ENCODE results near the gene DDOST. TPM values are rescaled to one million over a fixed set of nuclear protein-coding genes. Genes with fewer than 3 reads are reported as not detected.

The DDOST gene
- total RNA-seq, 2 donors from 2014 or later: 252 to 280 TPM

DNA sequence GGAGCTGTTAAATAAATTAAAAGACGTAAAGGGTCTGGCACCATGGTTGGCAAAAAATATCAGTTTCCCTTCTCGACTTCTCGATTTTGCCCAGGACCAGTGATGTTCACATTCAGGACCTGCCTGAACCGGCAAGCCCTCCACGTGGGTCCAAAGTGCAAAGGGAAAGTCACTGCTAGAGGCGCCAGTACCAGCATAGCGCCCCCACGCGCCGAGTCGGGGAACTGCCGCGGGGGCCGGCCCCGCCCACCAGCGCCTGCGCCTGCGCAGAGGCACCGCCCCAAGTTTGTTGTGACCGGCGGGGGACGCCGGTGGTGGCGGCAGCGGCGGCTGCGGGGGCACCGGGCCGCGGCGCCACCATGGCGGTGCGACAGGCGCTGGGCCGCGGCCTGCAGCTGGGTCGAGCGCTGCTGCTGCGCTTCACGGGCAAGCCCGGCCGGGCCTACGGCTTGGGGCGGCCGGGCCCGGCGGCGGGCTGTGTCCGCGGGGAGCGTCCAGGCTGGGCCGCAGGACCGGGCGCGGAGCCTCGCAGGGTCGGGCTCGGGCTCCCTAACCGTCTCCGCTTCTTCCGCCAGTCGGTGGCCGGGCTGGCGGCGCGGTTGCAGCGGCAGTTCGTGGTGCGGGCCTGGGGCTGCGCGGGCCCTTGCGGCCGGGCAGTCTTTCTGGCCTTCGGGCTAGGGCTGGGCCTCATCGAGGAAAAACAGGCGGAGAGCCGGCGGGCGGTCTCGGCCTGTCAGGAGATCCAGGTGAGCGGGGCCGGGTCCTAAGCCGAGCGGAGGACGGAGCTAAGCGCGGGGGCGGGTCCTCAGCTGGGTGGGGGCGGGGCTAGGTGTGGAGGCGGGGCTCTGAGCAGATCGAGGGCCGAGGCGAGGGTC, 27.7 kb downstream of the DDOST start, which contains the start of gene PINK1:
TSS of gene PINK1 (plus strand) at position 269 of the 875 bp plus-strand sequence. CDS start at position 360, 91 bp downstream.
- H3K9me3 ChIP-seq (ENCODE audit: control insufficient read depth, low read length): peaks cover 9% of the 10 kb centered on the region
- H3K4me3 ChIP-seq (ENCODE audit: low read length): peak within 1 kb of the TSS; percentile 88
- Mint-ChIP-seq H3K4me1 (peaks cover 4% of the 10 kb centered on the region), H3K27me3 (ENCODE audit: insufficient read depth) (no peaks in the 10 kb centered on the region), H3K4me3 (peak within 1 kb of the TSS; percentile 67), H3K27ac (peak within 1 kb of the TSS; percentile 81), H3K36me3 (ENCODE audit: low read depth) (peaks cover 9% of the 10 kb centered on the region), H3K9me3 (peaks cover 18% of the 10 kb centered on the region)
- WGBS, 2 experiments (ENCODE audit: insufficient coverage in 1 of 2, insufficient read length in 1 of 2): 2 to 9% methylated on average over 23 to 93 of the region's 93 CpGs
- H3K4me1 ChIP-seq (ENCODE audit: control insufficient read depth, insufficient read depth, low read length): no peaks in the 10 kb centered on the region
- no peaks in the 10 kb centered on the region for H3K27me3 ChIP-seq (ENCODE audit: control insufficient read depth, insufficient read depth, low read length, poor library complexity, severe bottlenecking)
- peak within 1 kb of the TSS; percentile 50 for H3K27ac ChIP-seq (ENCODE audit: low read depth, low read length)
- peak; percentile 99 for TF ChIP-seq CTCF (conservative IDR thresholded peaks at IDR 0.05)
- peak within 1 kb of the TSS; percentile 59 for H3K9ac ChIP-seq (ENCODE audit: extremely low read depth, low read length, poor library complexity, severe bottlenecking)
- H3K36me3 ChIP-seq (ENCODE audit: control insufficient read depth, insufficient read depth, low read length): no peaks in the 10 kb centered on the region
- peak; percentile 98 for DNase-seq

- H3K27me3 ChIP-seq (ENCODE audit: control insufficient read depth, insufficient read depth, low read length, poor library complexity, severe bottlenecking): no peaks in the 10 kb centered on the region
- 80 to 98% methylated on average over 1 to 3 of the region's 3 CpGs for WGBS, 2 experiments (ENCODE audit: insufficient coverage in 1 of 2, insufficient read length in 1 of 2)
Measured at GRCh38 chr1:20632386-20632785, 28.8 kb downstream of the DDOST start.

DNA sequence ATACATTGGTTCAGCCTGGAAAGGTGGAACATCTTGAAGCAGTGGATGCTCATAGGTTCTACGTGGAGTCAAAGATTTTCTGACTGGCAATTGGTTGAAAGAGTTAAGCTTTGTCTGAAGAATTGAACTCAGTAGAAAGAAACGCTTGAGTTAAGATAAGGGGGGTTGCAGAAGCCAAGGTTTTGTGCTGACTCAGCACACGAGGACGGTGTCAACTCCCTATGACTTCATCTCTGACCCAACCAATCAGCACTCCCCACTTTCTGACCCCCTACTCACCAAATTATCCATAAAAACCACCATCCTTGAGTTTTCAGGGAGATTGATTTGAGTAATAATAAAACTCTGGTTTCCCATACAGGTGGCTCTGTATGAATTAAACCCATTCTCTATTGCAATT, 30.4 kb downstream of the DDOST start:
- TF ChIP-seq CTCF (conservative IDR thresholded peaks at IDR 0.05): no peak
- peaks cover 10% of the 10 kb centered on the region for H3K36me3 Mint-ChIP-seq (ENCODE audit: low read depth)
- no peaks in the 10 kb centered on the region for H3K27me3 Mint-ChIP-seq (ENCODE audit: insufficient read depth)
- H3K27me3 ChIP-seq (ENCODE audit: control insufficient read depth, insufficient read depth, low read length, poor library complexity, severe bottlenecking): no peaks in the 10 kb centered on the region
- H3K9me3 Mint-ChIP-seq: peaks cover 39% of the 10 kb centered on the region
- H3K4me3 ChIP-seq (ENCODE audit: low read length): no peak overlapping the region
- H3K4me1 Mint-ChIP-seq: peaks cover 5% of the 10 kb centered on the region
- no peak overlapping the region for H3K27ac Mint-ChIP-seq
- H3K9me3 ChIP-seq (ENCODE audit: control insufficient read depth, low read length): peaks cover 22% of the 10 kb centered on the region
- H3K9ac ChIP-seq (ENCODE audit: extremely low read depth, low read length, poor library complexity, severe bottlenecking): no peak overlapping the region
- H3K27ac ChIP-seq (ENCODE audit: low read depth, low read length): no peak overlapping the region
- no peaks in the 10 kb centered on the region for H3K4me1 ChIP-seq (ENCODE audit: control insufficient read depth, insufficient read depth, low read length)
- no peak for DNase-seq
- WGBS, 2 experiments (ENCODE audit: insufficient coverage in 1 of 2, insufficient read length in 1 of 2): 75 to 93% methylated on average over 1 to 4 of the region's 4 CpGs
- no peaks in the 10 kb centered on the region for H3K36me3 ChIP-seq (ENCODE audit: control insufficient read depth, insufficient read depth, low read length)
- no peak overlapping the region for H3K4me3 Mint-ChIP-seq

More at GRCh38 chr1:20632386-20632785, 28.8 kb downstream of the DDOST start:
- Mint-ChIP-seq H3K4me1 (peaks cover 4% of the 10 kb centered on the region), H3K27ac (no peak overlapping the region), H3K4me3 (peak overlapping the region; percentile 67), H3K36me3 (ENCODE audit: low read depth) (peaks cover 13% of the 10 kb centered on the region), H3K9me3 (peaks cover 28% of the 10 kb centered on the region), H3K27me3 (ENCODE audit: insufficient read depth) (no peaks in the 10 kb centered on the region)
- H3K4me3 ChIP-seq (ENCODE audit: low read length): no peak overlapping the region
- peaks cover 19% of the 10 kb centered on the region for H3K9me3 ChIP-seq (ENCODE audit: control insufficient read depth, low read length)
- no peak for DNase-seq
- no peak overlapping the region for H3K27ac ChIP-seq (ENCODE audit: low read depth, low read length)
- no peaks in the 10 kb centered on the region for H3K36me3 ChIP-seq (ENCODE audit: control insufficient read depth, insufficient read depth, low read length)
- H3K4me1 ChIP-seq (ENCODE audit: control insufficient read depth, insufficient read depth, low read length): no peaks in the 10 kb centered on the region
- no peak overlapping the region for H3K9ac ChIP-seq (ENCODE audit: extremely low read depth, low read length, poor library complexity, severe bottlenecking)
- TF ChIP-seq CTCF (conservative IDR thresholded peaks at IDR 0.05): no peak

All from endodermal cell (in vitro differentiated cells).